ENCODE measurements around the gene SAMD14. TPM values are rescaled to one million over a fixed set of nuclear protein-coding genes. Genes with fewer than 3 reads are reported as not detected.

Gene SAMD14
- total RNA-seq, 6 experiments from 2014 or later: 0.50 to 3.8 (median 0.77) TPM; not detected in 1

GRCh38 chr17:50110591-50111349 is 19.2 kb downstream of the SAMD14 start:
- no peaks in the 10 kb centered on the region for H3K9me3 ChIP-seq
- TF ChIP-seq POLR2A (IDR thresholded peaks at IDR 0.05) (no peak), CTCF (IDR thresholded peaks at IDR 0.05) (no peak)
- peak; percentile 15 to 40 (median 26) for ATAC-seq
- peak overlapping the region; percentile 76 to 86 (median 77) for H3K27ac ChIP-seq
- no peaks in the 10 kb centered on the region for H3K27me3 ChIP-seq
- intact Hi-C loops (cut with DNase I): loop anchor here (10.0 kb wide), 1 partner anchor 54 kb away; the partner anchor contains the start of gene SGCA (in 2 of the 2)
- H3K4me3 ChIP-seq: no peak overlapping the region
- DNase-seq: peak in 2 of 3 donors; percentile 49 to 60
- peaks cover 0 to 20% (median 5%) of the 10 kb centered on the region in 4 donors for H3K4me1 ChIP-seq
- peaks cover 0 to 34% (median 1%) of the 10 kb centered on the region in 4 donors for H3K36me3 ChIP-seq
- WGBS (ENCODE audit: insufficient coverage, low coverage, low lambda C conversion rate, missing lambda C conversion rate): 57% methylated on average over 1 of the region's 19 CpGs

- peaks cover 0 to 20% (median 5%) of the 10 kb centered on the region in 4 donors for H3K4me1 ChIP-seq
- intact Hi-C loops (cut with DNase I): loop anchor here (10.0 kb wide), 1 partner anchor 55 kb away; the partner anchor contains the start of gene SGCA (in 2 of the 2)
- WGBS (ENCODE audit: insufficient coverage, low coverage, low lambda C conversion rate, missing lambda C conversion rate): no CpG with 5 or more reads among the region's 19 CpGs
- DNase-seq (peak in 1 of 3 donors; percentile 46), ATAC-seq (no peak)
- H3K4me3 ChIP-seq: no peak overlapping the region
- peaks cover 0 to 35% (median 4%) of the 10 kb centered on the region in 4 donors for H3K36me3 ChIP-seq
- no peak overlapping the region for H3K27ac ChIP-seq
- H3K27me3 ChIP-seq: no peaks in the 10 kb centered on the region
- H3K9me3 ChIP-seq: no peaks in the 10 kb centered on the region
- TF ChIP-seq CTCF (IDR thresholded peaks at IDR 0.05) (no peak), POLR2A (IDR thresholded peaks at IDR 0.05) (no peak)
These were observed 20.2 kb downstream of the SAMD14 start for GRCh38 chr17:50109785-50110184.

- ATAC-seq (no peak), DNase-seq (no peak)
- intact Hi-C loops (cut with DNase I): no loop called here
- 100% methylated on average over 6 of the region's 7 CpGs for WGBS (ENCODE audit: insufficient coverage, low coverage, low lambda C conversion rate, missing lambda C conversion rate)
- Histone ChIP-seq H3K9me3 (no peaks in the 10 kb centered on the region), H3K4me1 (peaks cover 0 to 20% (median 5%) of the 10 kb centered on the region in 4 donors), H3K4me3 (no peak overlapping the region), H3K27ac (no peak overlapping the region), H3K27me3 (no peaks in the 10 kb centered on the region), H3K36me3 (peaks cover 0 to 35% (median 4%) of the 10 kb centered on the region in 4 donors)
- TF ChIP-seq CTCF (IDR thresholded peaks at IDR 0.05) (no peak), POLR2A (IDR thresholded peaks at IDR 0.05) (no peak)
These were observed 20.8 kb downstream of the SAMD14 start for GRCh38 chr17:50109207-50109606.

- ATAC-seq (no peak), DNase-seq (no peak)
- H3K9me3 ChIP-seq: no peaks in the 10 kb centered on the region
- H3K27me3 ChIP-seq: no peaks in the 10 kb centered on the region
- WGBS (ENCODE audit: insufficient coverage, low coverage, low lambda C conversion rate, missing lambda C conversion rate): 78% methylated on average over 3 of the region's 9 CpGs
- intact Hi-C loops (cut with DNase I): no loop called here
- no peak overlapping the region for H3K4me3 ChIP-seq
- peaks cover 0 to 20% (median 5%) of the 10 kb centered on the region in 4 donors for H3K4me1 ChIP-seq
- H3K27ac ChIP-seq: no peak overlapping the region
- H3K36me3 ChIP-seq: peaks cover 0 to 35% (median 4%) of the 10 kb centered on the region in 4 donors
- no peak for TF ChIP-seq CTCF (IDR thresholded peaks at IDR 0.05)
- TF ChIP-seq POLR2A (IDR thresholded peaks at IDR 0.05): no peak
These were observed 21.4 kb downstream of the SAMD14 start for GRCh38 chr17:50108556-50108955.

Data from right lobe of liver (tissue), 6 donors.